Ovary (tissue), 3 donors: ENCODE measurements around the gene NEAT1.

Source experiments
- CTCF ChIP-seq, 3 donors: fragments of 450-650 bp in 2 of 3; fragments of 200-600 bp in 1 of 3; IDR thresholded peaks; one replicate each; pipeline versions ENCODE4 v1.5.1 to v1.8.0; 2016 to 2022; ENCODE audit warnings: antibody characterized with exemption in 3 of 3, mild to moderate bottlenecking in 1 of 3
- EP300 ChIP-seq: sonication (generic); formaldehyde crosslinking; IDR thresholded peaks from one replicate; pipeline ENCODE4 v1.6.1; 2017; ENCODE audit warnings: antibody characterized with exemption
- POLR2A ChIP-seq: fragments of 450-650 bp; IDR thresholded peaks from one replicate; pipeline ENCODE4 v1.6.1; 2017; ENCODE audit warnings: antibody characterized with exemption, mild to moderate bottlenecking, moderate library complexity
- donor health status: DM: no; HTN: no; CAD: no.

- no peak for TF ChIP-seq CTCF (IDR thresholded peaks at IDR 0.05)
- no peak for TF ChIP-seq POLR2A
- no peak for TF ChIP-seq EP300
These were observed 44.2 kb upstream of the NEAT1 start for GRCh38 chr11:65378208-65378927.
